OCI-LY7 (cell line): ENCODE measurements around the gene CRYZL1.

Source experiments
- CTCF ChIP-seq: fragments of 200-600 bp; sonication (generic); conservative IDR thresholded peaks from 2 replicates; pipeline ENCODE4 v1.5.1; 2014; ENCODE audit warnings: mild to moderate bottlenecking, antibody characterized with exemption, low read length, moderate library complexity, mixed read lengths
- EZH2phosphoT487 ChIP-seq: fragments of 200-600 bp; sonication (generic); IDR thresholded peaks from 2 replicates; pipeline ENCODE4 v1.6.1; 2018; ENCODE audit warnings: low read depth, borderline replicate concordance, mild to moderate bottlenecking, mixed run types, antibody characterized with exemption, low read length, moderate library complexity, mixed read lengths

DNA sequence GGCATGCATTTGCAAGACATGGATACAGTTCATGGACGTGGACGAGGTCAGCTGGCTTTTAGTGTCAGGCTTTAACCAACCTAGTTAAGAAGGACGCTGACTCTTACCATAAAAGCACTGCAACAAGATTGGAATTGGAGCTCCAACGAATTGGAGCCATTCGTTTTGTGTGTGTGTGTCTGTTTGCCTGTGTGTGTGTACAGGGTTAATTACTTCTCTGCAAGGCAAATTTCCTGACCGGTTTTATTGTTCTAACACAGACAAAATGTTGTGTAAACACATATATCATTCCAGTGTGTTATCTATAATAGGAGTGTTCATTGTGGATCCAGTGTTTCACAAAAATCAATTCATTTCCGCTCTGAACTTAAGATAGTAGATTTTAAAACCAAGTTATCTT, 8.7 kb upstream of the CRYZL1 start:
- TF ChIP-seq CTCF = no peak
- no peak for TF ChIP-seq EZH2phosphoT487
